HG02852 (cell line): Measurements from ENCODE around the gene AGFG2.
"Not testable (repeated sequence)": the region's sequence is repeated elsewhere in the genome, so short reads cannot be mapped to it uniquely, and the experiment has no call there.

ENCODE experiments used
- ATAC-seq: cut with Tn5 transposase; IDR thresholded peaks from one replicate; pipeline ENCODE4 v1.9.1; 2021; ENCODE audit warnings: mild to moderate bottlenecking, moderate library complexity; ENCODE audit not compliant: unreplicated experiment

AGFG2 gene

GRCh38 chr7:100547872-100548271 lies 8.9 kb downstream of the AGFG2 start:
- ATAC-seq = no peak

- ATAC-seq = not testable (repeated sequence)
These were observed 9.4 kb downstream of the AGFG2 start for GRCh38 chr7:100548446-100548845.

GRCh38 chr7:100552532-100552931 lies 13.5 kb downstream of the AGFG2 start:
- ATAC-seq = no peak

- ATAC-seq = no peak
These were observed 14.0 kb downstream of the AGFG2 start for GRCh38 chr7:100553032-100553431.

GRCh38 chr7:100555701-100556100 lies 16.7 kb downstream of the AGFG2 start:
- ATAC-seq = no peak

GRCh38 chr7:100556541-100556940 lies 17.5 kb downstream of the AGFG2 start:
- no peak for ATAC-seq

- ATAC-seq = no peak
These were observed 20.1 kb downstream of the AGFG2 start for GRCh38 chr7:100559127-100559526.

- no peak for ATAC-seq
These were observed 22.6 kb downstream of the AGFG2 start for GRCh38 chr7:100561491-100562194.

GRCh38 chr7:100562195-100563099 lies 23.4 kb downstream of the AGFG2 start:
- no peak for ATAC-seq

- ATAC-seq = no peak
These were observed 24.1 kb downstream of the AGFG2 start for GRCh38 chr7:100563100-100563564.

- peak; percentile 54 for ATAC-seq
These were observed 24.9 kb downstream of the AGFG2 start for GRCh38 chr7:100563809-100564400.

GRCh38 chr7:100564405-100564804 lies 25.4 kb downstream of the AGFG2 start:
- ATAC-seq = not testable (repeated sequence)

- no peak for ATAC-seq
These were observed 26.1 kb downstream of the AGFG2 start for GRCh38 chr7:100565133-100565571.

- no peak for ATAC-seq
These were observed 27.1 kb downstream of the AGFG2 start for GRCh38 chr7:100566018-100566531.

- ATAC-seq = no peak
These were observed 28.2 kb downstream of the AGFG2 start for GRCh38 chr7:100567031-100567730.

- no peak for ATAC-seq
These were observed 28.8 kb downstream of the AGFG2 start for GRCh38 chr7:100567751-100568175.

GRCh38 chr7:100568176-100568895 lies 29.3 kb downstream of the AGFG2 start:
- no peak for ATAC-seq

- no peak for ATAC-seq
These were observed 30.2 kb downstream of the AGFG2 start for GRCh38 chr7:100568896-100569844.
